ENCODE results near the gene NF1. TPM values are rescaled to one million over a fixed set of nuclear protein-coding genes. Genes with fewer than 3 reads are reported as not detected.

Gene NF1
- total and polyA plus RNA-seq, 2 of the 13 experiments (the other 11 are each of a cell fraction or from before 2014, with no cell fraction given) = 21.5 to 26.5 TPM

DNA sequence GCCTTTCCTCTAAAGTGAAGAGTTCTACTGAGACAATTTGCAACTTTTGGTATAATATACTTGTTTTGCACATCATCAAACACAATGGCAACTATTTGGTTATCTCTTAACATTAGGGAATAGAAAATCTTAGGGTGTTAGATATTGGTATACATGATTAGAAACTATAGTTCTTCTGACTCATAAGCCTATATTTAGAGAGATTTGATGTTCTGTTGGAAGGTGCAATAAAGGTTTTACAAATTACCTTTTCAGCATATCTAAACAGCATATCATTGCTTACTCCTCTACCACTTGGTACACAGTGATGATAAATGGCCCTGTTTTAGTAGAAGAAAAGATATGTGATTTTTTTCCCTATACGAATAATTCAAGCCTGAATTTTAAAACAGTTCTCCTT, 212.9 kb downstream of the NF1 start (continued):
- TF ChIP-seq RARA (CRISPR knock-in tag; IDR thresholded peaks at IDR 0.05) (no peak), ZMYM2 (CRISPR knock-in tag; IDR thresholded peaks at IDR 0.05) (no peak), SCMH1 (CRISPR knock-in tag; IDR thresholded peaks at IDR 0.05; ENCODE audit: borderline replicate concordance) (no peak), SP140L (CRISPR knock-in tag; IDR thresholded peaks at IDR 0.05; ENCODE audit: borderline replicate concordance) (no peak), ZNF180 (CRISPR knock-in tag; IDR thresholded peaks at IDR 0.05; ENCODE audit: borderline replicate concordance, low read depth) (no peak), GPBP1L1 (CRISPR knock-in tag; IDR thresholded peaks at IDR 0.05) (no peak), ZNF607 (CRISPR knock-in tag; IDR thresholded peaks at IDR 0.05; ENCODE audit: borderline replicate concordance) (no peak)
- TF ChIP-seq, protein P1, sequence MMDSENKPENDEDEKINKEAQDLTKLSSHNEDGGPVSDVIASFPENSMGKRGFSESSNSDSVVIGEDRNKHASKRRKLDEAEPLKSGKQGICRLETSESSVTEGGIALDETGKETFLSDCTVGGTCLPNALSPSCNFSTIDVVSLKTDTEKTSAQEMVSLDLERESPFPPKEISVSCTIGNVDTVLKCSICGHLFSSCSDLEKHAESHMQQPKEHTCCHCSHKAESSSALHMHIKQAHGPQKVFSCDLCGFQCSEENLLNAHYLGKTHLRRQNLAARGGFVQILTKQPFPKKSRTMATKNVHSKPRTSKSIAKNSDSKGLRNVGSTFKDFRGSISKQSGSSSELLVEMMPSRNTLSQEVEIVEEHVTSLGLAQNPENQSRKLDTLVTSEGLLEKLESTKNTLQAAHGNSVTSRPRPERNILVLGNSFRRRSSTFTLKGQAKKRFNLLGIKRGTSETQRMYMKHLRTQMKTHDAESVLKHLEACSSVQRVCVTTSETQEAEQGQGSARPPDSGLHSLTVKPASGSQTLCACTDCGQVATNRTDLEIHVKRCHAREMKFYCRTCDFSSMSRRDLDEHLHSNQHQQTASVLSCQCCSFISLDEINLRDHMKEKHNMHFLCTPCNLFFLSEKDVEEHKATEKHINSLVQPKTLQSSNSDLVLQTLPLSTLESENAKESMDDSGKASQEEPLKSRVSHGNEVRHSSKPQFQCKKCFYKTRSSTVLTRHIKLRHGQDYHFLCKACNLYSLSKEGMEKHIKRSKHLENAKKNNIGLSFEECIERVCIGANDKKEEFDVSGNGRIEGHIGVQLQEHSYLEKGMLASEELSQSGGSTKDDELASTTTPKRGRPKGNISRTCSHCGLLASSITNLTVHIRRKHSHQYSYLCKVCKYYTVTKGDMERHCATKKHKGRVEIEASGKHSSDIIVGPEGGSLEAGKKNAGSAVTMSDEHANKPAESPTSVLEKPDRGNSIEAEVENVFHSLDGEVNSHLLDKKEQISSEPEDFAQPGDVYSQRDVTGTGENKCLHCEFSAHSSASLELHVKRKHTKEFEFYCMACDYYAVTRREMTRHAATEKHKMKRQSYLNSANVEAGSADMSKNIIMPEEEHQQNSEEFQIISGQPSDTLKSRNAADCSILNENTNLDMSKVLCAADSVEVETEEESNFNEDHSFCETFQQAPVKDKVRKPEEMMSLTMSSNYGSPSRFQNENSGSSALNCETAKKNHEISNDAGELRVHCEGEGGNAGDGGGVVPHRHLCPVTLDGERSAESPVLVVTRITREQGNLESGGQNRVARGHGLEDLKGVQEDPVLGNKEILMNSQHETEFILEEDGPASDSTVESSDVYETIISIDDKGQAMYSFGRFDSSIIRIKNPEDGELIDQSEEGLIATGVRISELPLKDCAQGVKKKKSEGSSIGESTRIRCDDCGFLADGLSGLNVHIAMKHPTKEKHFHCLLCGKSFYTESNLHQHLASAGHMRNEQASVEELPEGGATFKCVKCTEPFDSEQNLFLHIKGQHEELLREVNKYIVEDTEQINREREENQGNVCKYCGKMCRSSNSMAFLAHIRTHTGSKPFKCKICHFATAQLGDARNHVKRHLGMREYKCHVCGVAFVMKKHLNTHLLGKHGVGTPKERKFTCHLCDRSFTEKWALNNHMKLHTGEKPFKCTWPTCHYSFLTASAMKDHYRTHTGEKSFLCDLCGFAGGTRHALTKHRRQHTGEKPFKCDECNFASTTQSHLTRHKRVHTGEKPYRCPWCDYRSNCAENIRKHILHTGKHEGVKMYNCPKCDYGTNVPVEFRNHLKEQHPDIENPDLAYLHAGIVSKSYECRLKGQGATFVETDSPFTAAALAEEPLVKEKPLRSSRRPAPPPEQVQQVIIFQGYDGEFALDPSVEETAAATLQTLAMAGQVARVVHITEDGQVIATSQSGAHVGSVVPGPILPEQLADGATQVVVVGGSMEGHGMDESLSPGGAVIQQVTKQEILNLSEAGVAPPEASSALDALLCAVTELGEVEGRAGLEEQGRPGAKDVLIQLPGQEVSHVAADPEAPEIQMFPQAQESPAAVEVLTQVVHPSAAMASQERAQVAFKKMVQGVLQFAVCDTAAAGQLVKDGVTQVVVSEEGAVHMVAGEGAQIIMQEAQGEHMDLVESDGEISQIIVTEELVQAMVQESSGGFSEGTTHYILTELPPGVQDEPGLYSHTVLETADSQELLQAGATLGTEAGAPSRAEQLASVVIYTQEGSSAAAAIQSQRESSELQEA (CRISPR knock-in tag; IDR thresholded peaks at IDR 0.05; ENCODE audit: not compliant biosample characterization) = no peak
